Measurements from ENCODE around the gene MAP2K7. TPM values are rescaled to one million over a fixed set of nuclear protein-coding genes. Genes with fewer than 3 reads are reported as not detected.

The MAP2K7 gene
- total and polyA plus RNA-seq, 2 donors (not counting 1 experiment from before 2014, with no cell fraction given) = 7.8 to 10.4 TPM

DNA sequence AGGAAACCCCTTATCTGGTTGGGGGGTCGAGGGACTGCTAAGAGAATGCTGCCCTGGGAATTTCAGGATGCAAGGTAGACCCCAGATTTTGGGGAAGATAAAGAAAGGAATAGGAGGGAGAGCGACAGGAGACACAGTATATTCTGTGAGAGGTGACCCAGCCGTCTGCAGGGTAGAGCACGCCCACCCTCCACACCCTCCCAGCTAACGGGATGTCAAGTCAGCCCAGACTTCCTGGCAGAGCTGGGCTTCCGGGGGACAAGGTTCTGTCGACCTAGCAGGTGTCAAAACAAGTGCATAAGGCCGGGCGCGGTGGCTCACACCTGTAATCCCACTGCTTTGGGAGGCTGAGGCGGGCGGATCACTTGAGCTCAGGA lies 28.8 kb upstream of the MAP2K7 start:
- Histone ChIP-seq H3K4me1 (ENCODE audit: control insufficient read depth, extremely low read depth, insufficient read depth, low read length) (peaks cover 3% of the 10 kb centered on the region), H3K27ac (ENCODE audit: insufficient read depth, low read length) (no peak overlapping the region), H3K4me2 (ENCODE audit: extremely low read depth, insufficient read depth, low read length) (no peak overlapping the region), H3K9me3 (ENCODE audit: control insufficient read depth, insufficient read depth, low read depth, low read length) (no peaks in the 10 kb centered on the region), H3K27me3 (ENCODE audit: control insufficient read depth, insufficient read depth, low read length) (peaks cover 17% of the 10 kb centered on the region), H3K9ac (ENCODE audit: insufficient read depth, low read length) (no peak overlapping the region), H3K79me2 (ENCODE audit: control insufficient read depth, insufficient read depth, low read length) (no peaks in the 10 kb centered on the region), H3K36me3 (ENCODE audit: control insufficient read depth, insufficient read depth, low read length) (no peaks in the 10 kb centered on the region), H4K20me1 (ENCODE audit: control insufficient read depth, extremely low read depth, insufficient read depth, low read length) (no peaks in the 10 kb centered on the region), H3K4me3 (replicated peaks in 1 of 4; ENCODE audit: control extremely low read depth in 1 of 4, insufficient read depth in 1 of 4, low read depth in 3 of 4, low read length in 4 of 4) (no peak overlapping the region), H2AFZ (ENCODE audit: low read length) (no peak overlapping the region)
- no peak for DNase-seq (ENCODE audit: low read depth in 2 of 2)
- TF ChIP-seq, protein P1, sequence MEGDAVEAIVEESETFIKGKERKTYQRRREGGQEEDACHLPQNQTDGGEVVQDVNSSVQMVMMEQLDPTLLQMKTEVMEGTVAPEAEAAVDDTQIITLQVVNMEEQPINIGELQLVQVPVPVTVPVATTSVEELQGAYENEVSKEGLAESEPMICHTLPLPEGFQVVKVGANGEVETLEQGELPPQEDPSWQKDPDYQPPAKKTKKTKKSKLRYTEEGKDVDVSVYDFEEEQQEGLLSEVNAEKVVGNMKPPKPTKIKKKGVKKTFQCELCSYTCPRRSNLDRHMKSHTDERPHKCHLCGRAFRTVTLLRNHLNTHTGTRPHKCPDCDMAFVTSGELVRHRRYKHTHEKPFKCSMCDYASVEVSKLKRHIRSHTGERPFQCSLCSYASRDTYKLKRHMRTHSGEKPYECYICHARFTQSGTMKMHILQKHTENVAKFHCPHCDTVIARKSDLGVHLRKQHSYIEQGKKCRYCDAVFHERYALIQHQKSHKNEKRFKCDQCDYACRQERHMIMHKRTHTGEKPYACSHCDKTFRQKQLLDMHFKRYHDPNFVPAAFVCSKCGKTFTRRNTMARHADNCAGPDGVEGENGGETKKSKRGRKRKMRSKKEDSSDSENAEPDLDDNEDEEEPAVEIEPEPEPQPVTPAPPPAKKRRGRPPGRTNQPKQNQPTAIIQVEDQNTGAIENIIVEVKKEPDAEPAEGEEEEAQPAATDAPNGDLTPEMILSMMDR (conservative IDR thresholded peaks at IDR 0.05 in 1 of 2, IDR thresholded peaks at IDR 0.05 in 1 of 2; ENCODE audit: low read depth in 1 of 2, low read length in 2 of 2) = no peak
- no peak for TF ChIP-seq EZH2 (IDR thresholded peaks at IDR 0.05; ENCODE audit: low read length, missing control alignments)

DNA sequence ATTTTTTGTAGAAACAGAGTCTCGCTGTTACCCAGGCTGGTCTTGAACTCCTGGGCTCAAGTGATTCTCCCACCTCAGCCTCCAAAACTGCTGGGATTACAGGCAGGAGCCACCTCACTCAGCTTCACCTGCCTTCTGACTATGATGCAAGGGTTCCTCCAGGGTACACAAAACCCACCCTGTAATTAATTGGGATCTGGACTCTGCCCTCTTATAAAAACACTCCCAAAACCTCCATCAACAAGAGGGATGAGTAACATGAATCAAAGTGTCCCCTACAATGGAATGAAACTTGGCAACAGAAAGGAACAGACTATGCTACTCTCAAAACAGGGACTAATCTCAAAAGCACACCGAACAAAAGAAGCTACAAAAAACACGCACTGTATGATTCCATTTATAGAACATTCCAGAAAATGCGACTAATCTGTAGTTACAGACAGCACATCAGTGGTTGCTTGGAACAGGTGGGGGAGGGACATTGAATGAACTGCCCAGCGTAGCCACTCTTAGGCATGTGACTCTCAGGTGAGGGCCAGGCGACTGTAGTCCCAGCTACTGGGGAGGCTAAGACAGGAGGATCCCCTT lies 26.3 kb upstream of the MAP2K7 start:
- H3K36me3 ChIP-seq (ENCODE audit: control insufficient read depth, insufficient read depth, low read length) = no peaks in the 10 kb centered on the region
- H3K4me1 ChIP-seq (ENCODE audit: control insufficient read depth, extremely low read depth, insufficient read depth, low read length) = no peaks in the 10 kb centered on the region
- H3K9ac ChIP-seq (ENCODE audit: insufficient read depth, low read length) = no peak overlapping the region
- H3K4me2 ChIP-seq (ENCODE audit: extremely low read depth, insufficient read depth, low read length) = no peak overlapping the region
- no peak overlapping the region for H3K27ac ChIP-seq (ENCODE audit: insufficient read depth, low read length)
- no peak overlapping the region for H2AFZ ChIP-seq (ENCODE audit: low read length)
- H3K27me3 ChIP-seq (ENCODE audit: control insufficient read depth, insufficient read depth, low read length) = peaks cover 17% of the 10 kb centered on the region
- H3K9me3 ChIP-seq (ENCODE audit: control insufficient read depth, insufficient read depth, low read depth, low read length) = no peaks in the 10 kb centered on the region
- H3K79me2 ChIP-seq (ENCODE audit: control insufficient read depth, insufficient read depth, low read length) = no peaks in the 10 kb centered on the region
- no peaks in the 10 kb centered on the region for H4K20me1 ChIP-seq (ENCODE audit: control insufficient read depth, extremely low read depth, insufficient read depth, low read length)
- no peak overlapping the region for H3K4me3 ChIP-seq (replicated peaks in 1 of 4; ENCODE audit: control extremely low read depth in 1 of 4, insufficient read depth in 1 of 4, low read depth in 3 of 4, low read length in 4 of 4)
- DNase-seq (ENCODE audit: low read depth in 2 of 2) = no peak
- no peak for TF ChIP-seq EZH2 (IDR thresholded peaks at IDR 0.05; ENCODE audit: low read length, missing control alignments)
- TF ChIP-seq, protein P1 (conservative IDR thresholded peaks at IDR 0.05 in 1 of 2, IDR thresholded peaks at IDR 0.05 in 1 of 2; ENCODE audit: low read depth in 1 of 2, low read length in 2 of 2) = no peak

DNA sequence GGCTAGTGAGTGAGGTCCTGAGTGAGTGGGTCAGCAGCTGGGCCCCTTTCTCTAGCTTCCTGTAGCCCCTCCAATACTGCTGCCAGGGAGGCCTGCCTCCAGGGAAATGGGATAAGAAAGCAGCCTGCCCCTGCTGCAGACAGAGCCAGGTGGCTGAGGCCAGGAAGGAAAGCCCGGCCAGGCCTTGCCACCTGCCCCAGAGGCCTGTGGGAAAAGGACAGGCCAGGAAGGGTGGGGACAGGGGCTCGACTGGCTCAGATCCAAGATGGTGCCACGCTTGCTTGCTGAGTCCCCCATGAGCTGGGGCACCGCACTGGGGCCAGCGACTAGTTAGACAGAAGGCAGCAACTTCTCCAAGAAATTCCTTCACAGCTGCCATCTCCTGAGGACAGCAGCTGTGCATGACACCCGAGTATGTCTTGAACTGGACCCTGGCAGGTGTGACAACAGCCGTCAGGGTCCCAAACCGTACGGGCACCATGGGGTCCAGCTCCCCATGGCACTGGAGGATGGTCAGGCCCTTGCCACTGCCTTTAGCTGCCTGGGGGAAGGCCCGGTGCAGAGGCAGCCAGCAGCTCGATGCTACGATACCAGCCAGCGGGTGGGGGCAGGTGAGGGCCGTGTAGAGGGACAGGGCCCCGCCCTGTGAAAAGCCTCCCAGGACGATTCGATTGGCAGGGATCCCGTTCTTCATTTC lies 24.4 kb upstream of the MAP2K7 start:
- H3K79me2 ChIP-seq (ENCODE audit: control insufficient read depth, insufficient read depth, low read length) = no peaks in the 10 kb centered on the region
- DNase-seq (ENCODE audit: low read depth in 2 of 2) = no peak
- no peak overlapping the region for H3K4me3 ChIP-seq (replicated peaks in 1 of 4; ENCODE audit: control extremely low read depth in 1 of 4, insufficient read depth in 1 of 4, low read depth in 3 of 4, low read length in 4 of 4)
- no peak overlapping the region for H3K27ac ChIP-seq (ENCODE audit: insufficient read depth, low read length)
- peaks cover 7% of the 10 kb centered on the region for H3K27me3 ChIP-seq (ENCODE audit: control insufficient read depth, insufficient read depth, low read length)
- no peaks in the 10 kb centered on the region for H3K4me1 ChIP-seq (ENCODE audit: control insufficient read depth, extremely low read depth, insufficient read depth, low read length)
- no peak overlapping the region for H3K4me2 ChIP-seq (ENCODE audit: extremely low read depth, insufficient read depth, low read length)
- no peaks in the 10 kb centered on the region for H4K20me1 ChIP-seq (ENCODE audit: control insufficient read depth, extremely low read depth, insufficient read depth, low read length)
- H3K9ac ChIP-seq (ENCODE audit: insufficient read depth, low read length) = no peak overlapping the region
- no peaks in the 10 kb centered on the region for H3K9me3 ChIP-seq (ENCODE audit: control insufficient read depth, insufficient read depth, low read depth, low read length)
- TF ChIP-seq, protein P1 (conservative IDR thresholded peaks at IDR 0.05 in 1 of 2, IDR thresholded peaks at IDR 0.05 in 1 of 2; ENCODE audit: low read depth in 1 of 2, low read length in 2 of 2) = no peak
- no peak for TF ChIP-seq EZH2 (IDR thresholded peaks at IDR 0.05; ENCODE audit: low read length, missing control alignments)
- no peaks in the 10 kb centered on the region for H3K36me3 ChIP-seq (ENCODE audit: control insufficient read depth, insufficient read depth, low read length)
- H2AFZ ChIP-seq (ENCODE audit: low read length) = no peak overlapping the region

Data from fibroblast of lung (primary cell).